ENCODE data around the gene AIMP2.
A peak's percentile ranks its signal among the peaks of the same experiment; 100 is the strongest.

AIMP2 gene

DNA sequence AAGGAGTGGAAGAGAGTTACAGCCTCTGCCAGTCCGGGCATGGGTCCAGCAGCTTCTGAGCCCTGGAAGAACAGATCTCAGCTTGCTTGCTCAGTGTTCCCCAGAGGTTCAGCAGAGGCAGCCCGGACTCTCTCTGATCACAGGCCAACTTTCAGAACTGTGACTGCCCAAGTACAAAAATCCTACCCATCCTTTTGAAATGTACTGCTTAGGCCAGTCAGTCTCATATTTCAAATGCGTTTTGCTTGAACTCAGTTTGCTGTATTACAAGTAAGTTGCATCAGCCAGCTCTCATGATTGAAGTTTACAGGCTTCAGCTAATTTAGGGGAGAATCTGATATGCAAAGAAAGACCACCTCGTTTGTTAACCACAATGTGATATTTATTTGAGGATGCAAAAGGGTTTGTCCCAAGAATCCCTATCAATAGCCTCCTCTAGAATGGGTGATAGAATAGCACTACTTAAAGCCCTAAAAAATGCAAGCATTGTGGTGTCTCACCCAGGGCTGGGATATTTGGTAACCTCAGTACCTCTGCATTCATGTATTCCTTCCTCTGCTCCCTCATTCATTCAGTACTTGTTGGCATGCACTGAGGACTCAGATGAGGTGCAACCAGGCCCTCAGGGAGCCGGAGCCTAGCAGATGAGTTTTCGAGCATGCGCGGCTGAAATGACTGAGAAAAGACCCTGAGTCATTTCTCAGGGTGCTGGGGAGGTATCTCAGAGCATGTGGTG is 7.0 kb downstream of the AIMP2 start:
- intact Hi-C loops (cut with micrococcal nuclease), result no loop called here
- H3K27me3 Mint-ChIP-seq, result no peaks in the 10 kb centered on the region
- peaks cover 96% of the 10 kb centered on the region for H3K36me3 Mint-ChIP-seq (ENCODE audit: low read depth)
- no peaks in the 10 kb centered on the region for H3K9me3 Mint-ChIP-seq
- H3K27ac Mint-ChIP-seq, result no peak overlapping the region
- no peak overlapping the region for H3K4me3 Mint-ChIP-seq
- H3K4me1 Mint-ChIP-seq (ENCODE audit: low read depth), result peaks cover 17% of the 10 kb centered on the region

DNA sequence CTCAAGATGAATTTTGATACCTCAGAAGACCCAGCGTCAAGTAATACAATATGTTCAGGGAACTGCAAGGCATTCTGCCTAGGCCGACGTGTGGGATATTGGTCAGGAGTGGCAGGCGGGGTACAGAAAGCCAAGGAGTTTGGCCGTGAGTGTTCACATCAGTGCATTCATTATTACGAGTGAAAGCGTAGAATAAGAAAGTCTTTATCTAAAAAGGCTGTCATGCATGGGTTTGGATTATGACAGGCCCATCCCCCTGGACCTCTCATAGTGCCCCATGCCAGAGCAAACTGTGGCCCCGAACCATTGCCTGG is 7.5 kb downstream of the AIMP2 start:
- Mint-ChIP-seq H3K36me3 (ENCODE audit: low read depth) (peaks cover 96% of the 10 kb centered on the region), H3K9me3 (no peaks in the 10 kb centered on the region), H3K4me3 (no peak overlapping the region), H3K4me1 (ENCODE audit: low read depth) (peaks cover 17% of the 10 kb centered on the region), H3K27ac (no peak overlapping the region), H3K27me3 (no peaks in the 10 kb centered on the region)
- intact Hi-C loops (cut with micrococcal nuclease), result no loop called here

DNA sequence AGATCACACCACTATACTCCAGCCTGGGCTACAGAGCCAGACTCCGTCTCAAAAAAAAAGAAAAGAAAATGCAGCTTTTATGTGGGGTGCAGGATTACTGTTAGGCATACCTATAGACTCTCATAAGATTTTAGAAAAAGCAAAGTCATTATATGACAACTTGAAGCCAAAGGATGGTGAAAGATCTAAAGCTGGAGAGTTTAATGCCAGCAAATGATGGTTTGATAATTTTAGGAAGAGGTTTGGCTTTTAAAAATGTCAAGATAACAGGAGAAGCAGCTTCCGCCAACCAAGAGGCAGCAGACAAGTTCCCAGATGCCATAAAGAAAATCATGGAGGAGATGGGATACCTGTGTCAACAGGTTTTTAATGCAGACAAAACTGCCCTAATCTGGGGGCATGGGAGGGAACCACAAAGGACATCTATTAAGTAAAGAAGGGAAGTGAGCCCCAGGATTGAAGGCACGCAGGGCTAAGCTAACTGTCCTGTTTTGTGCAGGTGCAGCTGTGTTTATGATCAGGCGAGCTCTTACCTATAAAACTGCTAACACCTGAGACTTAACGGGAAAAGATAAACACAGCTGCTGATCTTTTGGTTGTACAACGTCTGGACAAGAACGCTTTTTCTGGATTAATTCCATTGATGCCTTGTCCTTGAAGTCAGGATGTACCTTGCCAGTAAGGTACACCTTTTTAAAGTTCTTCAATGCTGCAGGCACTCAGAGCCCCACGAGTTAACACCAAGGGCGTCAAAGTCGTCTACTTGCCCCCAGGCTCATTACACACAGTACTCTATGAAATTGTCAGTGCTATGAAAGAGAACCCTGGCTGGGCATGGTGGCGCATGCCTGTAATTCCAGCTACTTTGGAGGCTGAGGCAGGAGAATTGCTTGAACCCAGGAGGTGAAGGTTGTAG is 11.6 kb downstream of the AIMP2 start:
- Mint-ChIP-seq H3K36me3 (ENCODE audit: low read depth) (peaks cover 96% of the 10 kb centered on the region), H3K4me3 (no peak overlapping the region), H3K9me3 (no peaks in the 10 kb centered on the region), H3K4me1 (ENCODE audit: low read depth) (peaks cover 33% of the 10 kb centered on the region), H3K27ac (peak overlapping the region; percentile 61), H3K27me3 (no peaks in the 10 kb centered on the region)
- intact Hi-C loops (cut with micrococcal nuclease), result no loop called here

DNA sequence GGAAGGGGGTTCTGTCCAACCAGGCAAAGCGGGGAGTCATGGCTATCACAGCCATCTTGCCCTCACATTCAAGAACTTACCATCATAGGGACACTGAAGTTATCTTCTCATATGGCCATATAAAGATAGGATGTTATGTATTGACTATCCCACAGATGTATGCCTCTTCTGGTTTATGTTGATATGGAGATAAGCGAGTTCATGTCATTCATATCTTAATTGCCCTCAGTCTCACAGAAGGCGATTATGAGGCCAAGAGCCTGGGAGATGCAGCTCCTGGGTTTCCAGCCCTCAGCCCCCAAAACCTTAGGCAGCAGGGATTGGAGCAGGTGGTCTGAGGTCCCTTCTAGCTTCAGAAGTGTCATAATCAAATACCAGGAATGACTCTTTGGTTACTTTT is 13.6 kb downstream of the AIMP2 start:
- intact Hi-C loops (cut with micrococcal nuclease), result no loop called here
- H3K36me3 Mint-ChIP-seq (ENCODE audit: low read depth), result peaks cover 94% of the 10 kb centered on the region
- H3K4me1 Mint-ChIP-seq (ENCODE audit: low read depth), result peaks cover 54% of the 10 kb centered on the region
- no peak overlapping the region for H3K4me3 Mint-ChIP-seq
- H3K27me3 Mint-ChIP-seq, result no peaks in the 10 kb centered on the region
- H3K9me3 Mint-ChIP-seq, result no peaks in the 10 kb centered on the region
- H3K27ac Mint-ChIP-seq, result no peak overlapping the region

DNA sequence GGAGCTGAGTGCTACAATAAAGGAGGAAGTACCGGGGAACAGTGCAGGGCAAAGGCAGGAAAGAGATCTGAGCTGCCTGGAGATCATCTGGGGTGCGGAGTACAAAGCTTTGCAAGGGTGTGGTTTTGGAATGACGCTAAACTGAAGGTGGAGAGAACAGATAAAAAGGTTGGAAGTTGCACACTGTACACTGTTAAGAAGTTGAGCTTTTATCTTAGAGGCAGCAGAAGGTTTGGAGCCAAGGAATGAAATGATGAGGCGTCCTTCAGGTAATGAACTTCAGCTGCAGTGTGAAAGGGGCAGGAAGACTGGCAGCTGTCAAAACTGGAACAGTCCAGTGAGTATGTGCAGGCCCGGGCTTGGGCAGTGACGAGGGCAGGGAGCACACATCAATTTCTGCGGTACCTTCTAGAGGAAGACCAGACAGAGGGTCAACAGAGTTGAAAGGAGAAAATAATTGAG is 14.9 kb downstream of the AIMP2 start:
- H3K4me3 Mint-ChIP-seq, result peak overlapping the region; percentile 57
- H3K4me1 Mint-ChIP-seq (ENCODE audit: low read depth), result peaks cover 65% of the 10 kb centered on the region
- no peaks in the 10 kb centered on the region for H3K27me3 Mint-ChIP-seq
- peaks cover 94% of the 10 kb centered on the region for H3K36me3 Mint-ChIP-seq (ENCODE audit: low read depth)
- intact Hi-C loops (cut with micrococcal nuclease), result no loop called here
- H3K27ac Mint-ChIP-seq, result peak overlapping the region; percentile 98
- no peaks in the 10 kb centered on the region for H3K9me3 Mint-ChIP-seq

DNA sequence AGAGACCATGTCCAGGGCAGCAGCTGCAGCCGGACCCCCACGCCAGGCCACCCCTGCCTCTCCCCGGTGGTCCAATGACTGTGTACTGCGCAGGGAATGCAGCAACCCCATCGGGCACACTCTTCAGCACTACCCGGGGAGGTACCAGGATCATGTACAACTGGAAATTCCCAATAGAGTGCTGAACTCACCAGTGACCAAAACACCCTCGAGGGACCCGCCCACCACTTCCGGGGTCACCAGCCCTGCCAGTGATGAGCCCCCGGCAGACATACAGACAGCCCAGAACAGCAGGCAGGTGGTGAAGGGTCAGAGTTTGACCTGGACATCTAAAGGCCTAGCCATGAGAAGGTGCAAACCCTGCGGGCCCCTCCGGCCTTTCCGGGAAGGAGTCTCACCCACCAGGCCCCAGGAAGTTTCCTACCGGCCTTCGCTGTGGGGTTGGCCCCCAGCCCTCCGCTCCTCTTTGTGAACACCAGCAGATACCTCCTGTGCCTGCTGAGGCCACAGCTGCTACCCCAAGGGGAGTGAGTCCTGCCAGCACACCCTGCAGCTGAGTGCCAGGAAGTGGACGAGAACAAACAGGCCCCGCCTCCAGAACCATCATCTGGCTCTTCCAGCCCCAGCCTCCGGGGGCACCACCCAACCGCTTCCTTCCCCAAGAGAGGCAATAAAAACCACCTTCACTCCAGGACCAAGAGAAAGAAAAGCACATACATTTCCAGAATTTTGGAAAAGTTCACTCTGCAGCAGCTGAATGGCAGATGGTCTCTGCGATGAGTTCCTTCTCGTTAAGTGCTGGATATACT is 17.1 kb downstream of the AIMP2 start:
- Mint-ChIP-seq H3K4me1 (ENCODE audit: low read depth) (peaks cover 82% of the 10 kb centered on the region), H3K36me3 (ENCODE audit: low read depth) (peaks cover 93% of the 10 kb centered on the region), H3K27ac (peak overlapping the region; percentile 98), H3K4me3 (peak overlapping the region; percentile 77), H3K9me3 (no peaks in the 10 kb centered on the region), H3K27me3 (no peaks in the 10 kb centered on the region)
- intact Hi-C loops (cut with micrococcal nuclease), result loop anchor here (1.0 kb wide), 1 partner anchor 17 kb away; the partner anchor contains the start of genes AIMP2 and PMS2

DNA sequence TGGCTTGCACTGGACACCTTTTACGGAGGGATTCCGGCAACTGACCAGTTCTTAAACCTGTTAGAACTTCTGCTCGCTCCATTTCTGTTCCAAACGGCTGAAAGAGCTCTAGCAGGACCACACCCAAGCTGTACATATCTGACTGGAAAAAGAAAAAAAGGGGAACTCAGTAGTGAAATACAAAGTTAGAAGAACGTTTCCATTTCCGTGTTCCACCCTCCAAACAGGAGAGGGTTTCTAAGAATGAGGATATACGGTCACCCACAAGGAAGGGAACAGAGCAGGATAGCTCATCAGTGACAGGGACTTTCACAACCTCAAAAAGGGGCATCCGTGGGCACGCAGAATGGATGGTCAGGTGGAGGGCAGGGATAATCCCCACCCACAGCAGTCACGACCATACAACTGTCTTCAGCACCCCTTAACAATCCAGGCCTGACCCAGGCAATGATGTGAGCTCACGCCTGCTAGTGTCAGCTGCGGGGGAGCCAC is 17.8 kb downstream of the AIMP2 start:
- peaks cover 82% of the 10 kb centered on the region for H3K4me1 Mint-ChIP-seq (ENCODE audit: low read depth)
- H3K27ac Mint-ChIP-seq, result peak overlapping the region; percentile 98
- H3K4me3 Mint-ChIP-seq, result peak overlapping the region; percentile 77
- intact Hi-C loops (cut with micrococcal nuclease), result loop anchor here (1.0 kb wide), 1 partner anchor 18 kb away; the partner anchor contains the start of genes AIMP2 and PMS2
- no peaks in the 10 kb centered on the region for H3K27me3 Mint-ChIP-seq
- no peaks in the 10 kb centered on the region for H3K9me3 Mint-ChIP-seq
- H3K36me3 Mint-ChIP-seq (ENCODE audit: low read depth), result peaks cover 93% of the 10 kb centered on the region

DNA sequence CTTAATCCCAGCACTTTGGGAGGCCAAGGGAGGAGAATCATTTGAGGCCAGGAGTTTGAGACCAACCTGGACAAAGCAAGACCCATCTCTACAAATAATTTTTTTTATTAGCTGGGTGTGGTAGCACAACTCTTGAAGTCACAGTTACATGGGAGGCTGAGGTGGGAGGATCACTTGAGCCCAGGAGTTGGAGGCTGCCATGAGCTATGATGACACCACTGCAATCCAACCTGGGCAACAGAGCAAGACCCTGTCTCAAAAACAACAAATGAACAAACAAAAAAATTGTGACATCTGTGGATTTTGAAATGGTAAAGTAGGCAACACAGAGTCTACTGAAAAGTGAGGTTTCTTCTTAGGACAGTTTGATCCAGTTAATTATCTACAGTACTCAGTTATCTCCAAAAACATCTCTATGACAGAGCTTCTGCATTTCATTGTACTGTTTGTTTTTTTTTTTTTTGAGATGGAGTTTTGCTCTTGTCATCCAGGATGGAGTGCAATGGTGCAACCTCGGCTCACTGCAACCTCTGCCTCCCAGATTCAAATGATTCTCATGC is 18.8 kb downstream of the AIMP2 start:
- peak overlapping the region; percentile 98 for H3K27ac Mint-ChIP-seq

DNA sequence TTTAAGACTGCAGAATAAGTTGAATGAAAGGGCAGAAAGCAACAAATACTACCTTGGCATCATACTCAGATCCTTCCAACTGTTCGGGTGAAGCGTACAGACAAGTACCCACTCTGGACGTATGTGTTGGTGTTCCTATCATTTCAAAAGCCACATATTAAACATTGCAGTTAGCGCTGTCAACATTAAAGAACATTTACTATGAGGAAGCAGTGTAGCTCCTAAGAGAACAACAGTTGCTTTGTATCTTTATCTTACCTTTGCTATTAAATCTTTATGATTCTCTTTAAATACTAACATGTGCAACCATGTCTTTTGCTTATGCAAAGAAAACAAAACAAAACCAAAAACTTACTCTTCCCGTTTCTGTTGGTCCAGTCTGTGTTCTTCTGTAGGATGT is 19.5 kb downstream of the AIMP2 start:
- Mint-ChIP-seq H3K4me1 (ENCODE audit: low read depth) (peaks cover 66% of the 10 kb centered on the region), H3K36me3 (ENCODE audit: low read depth) (peaks cover 90% of the 10 kb centered on the region), H3K9me3 (no peaks in the 10 kb centered on the region), H3K27me3 (no peaks in the 10 kb centered on the region), H3K27ac (peak overlapping the region; percentile 98), H3K4me3 (no peak overlapping the region)
- intact Hi-C loops (cut with micrococcal nuclease), result no loop called here

More for the DNA sequence above, 18.8 kb downstream of the AIMP2 start:
- no peaks in the 10 kb centered on the region for H3K9me3 Mint-ChIP-seq
- no peaks in the 10 kb centered on the region for H3K27me3 Mint-ChIP-seq
- peaks cover 73% of the 10 kb centered on the region for H3K4me1 Mint-ChIP-seq (ENCODE audit: low read depth)
- intact Hi-C loops (cut with micrococcal nuclease), result no loop called here
- H3K4me3 Mint-ChIP-seq, result no peak overlapping the region
- H3K36me3 Mint-ChIP-seq (ENCODE audit: low read depth), result peaks cover 90% of the 10 kb centered on the region

DNA sequence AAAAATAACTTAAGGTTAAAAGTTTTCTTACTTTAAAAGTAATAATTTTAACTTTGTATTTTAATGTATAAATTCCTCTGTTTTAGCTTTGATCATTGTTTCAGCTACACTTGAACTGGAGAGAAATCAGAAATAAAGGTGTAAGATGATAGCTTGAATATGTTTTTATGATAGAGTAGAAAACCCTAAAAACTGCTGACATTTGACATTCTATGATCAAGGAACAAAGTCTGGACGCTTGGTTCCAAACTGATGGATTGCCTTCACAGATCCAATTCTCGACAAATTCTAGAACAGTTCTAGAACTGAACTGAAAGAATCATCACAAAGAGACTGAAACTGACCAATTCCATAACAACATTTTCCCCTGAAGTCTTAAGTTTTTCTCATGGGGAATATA is 21.9 kb downstream of the AIMP2 start, which contains the start of gene ANKRD61:
ANKRD61 (plus strand) TSS at position 389 of the 400 bp plus-strand sequence; CDS start at position 389, 0 bp downstream.
- intact Hi-C loops (cut with micrococcal nuclease), result no loop called here
- Mint-ChIP-seq H3K4me1 (ENCODE audit: low read depth) (peaks cover 52% of the 10 kb centered on the region), H3K27ac (peak within 1 kb of the TSS; percentile 43), H3K9me3 (no peaks in the 10 kb centered on the region), H3K36me3 (ENCODE audit: low read depth) (peaks cover 94% of the 10 kb centered on the region), H3K4me3 (no peak within 1 kb of the TSS), H3K27me3 (no peaks in the 10 kb centered on the region)

DNA sequence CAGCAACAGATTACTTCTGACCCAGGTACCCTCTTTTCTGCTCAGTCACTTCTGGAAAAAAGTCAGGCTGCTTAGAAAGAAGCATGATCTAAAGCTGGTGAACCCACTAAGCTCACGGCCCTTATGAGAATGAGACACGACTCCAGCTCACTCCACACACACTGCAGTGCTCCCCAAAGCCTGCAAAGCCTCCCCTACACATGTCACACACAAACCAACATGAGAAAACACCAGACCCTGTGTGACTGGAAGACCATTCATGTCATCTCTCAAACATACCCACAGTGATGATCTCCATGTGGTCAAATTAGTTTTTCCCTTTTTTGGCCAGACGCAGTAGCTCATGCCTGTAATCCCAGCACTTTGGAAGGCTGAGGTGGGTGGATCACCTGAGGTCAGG is 22.5 kb downstream of the AIMP2 start:
- H3K4me1 Mint-ChIP-seq (ENCODE audit: low read depth), result peaks cover 46% of the 10 kb centered on the region
- no peak overlapping the region for H3K4me3 Mint-ChIP-seq
- H3K27ac Mint-ChIP-seq, result peak overlapping the region; percentile 5
- intact Hi-C loops (cut with micrococcal nuclease), result no loop called here
- H3K27me3 Mint-ChIP-seq, result no peaks in the 10 kb centered on the region
- no peaks in the 10 kb centered on the region for H3K9me3 Mint-ChIP-seq
- H3K36me3 Mint-ChIP-seq (ENCODE audit: low read depth), result peaks cover 94% of the 10 kb centered on the region

DNA sequence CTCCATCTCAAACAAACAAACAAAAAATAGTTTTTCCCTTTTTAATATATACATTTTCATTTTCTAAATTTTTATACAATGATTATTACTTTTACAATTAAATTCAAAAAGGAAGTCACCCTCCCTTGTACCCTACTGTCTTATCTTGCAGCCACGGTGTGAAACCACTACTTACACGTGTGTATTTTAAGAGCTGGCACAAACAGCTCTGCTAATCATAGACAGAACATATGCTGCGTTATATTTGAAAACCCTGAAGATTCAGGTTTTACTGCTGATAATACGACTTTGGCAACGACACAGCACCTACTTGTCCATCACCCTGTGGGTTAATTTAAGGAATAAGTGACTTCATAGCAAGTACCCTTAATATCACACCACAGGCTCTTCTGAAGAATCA is 23.1 kb downstream of the AIMP2 start:
- Mint-ChIP-seq H3K27ac (no peak overlapping the region), H3K36me3 (ENCODE audit: low read depth) (peaks cover 96% of the 10 kb centered on the region), H3K27me3 (no peaks in the 10 kb centered on the region), H3K9me3 (no peaks in the 10 kb centered on the region), H3K4me1 (ENCODE audit: low read depth) (peaks cover 40% of the 10 kb centered on the region), H3K4me3 (no peak overlapping the region)
- intact Hi-C loops (cut with micrococcal nuclease), result no loop called here

DNA sequence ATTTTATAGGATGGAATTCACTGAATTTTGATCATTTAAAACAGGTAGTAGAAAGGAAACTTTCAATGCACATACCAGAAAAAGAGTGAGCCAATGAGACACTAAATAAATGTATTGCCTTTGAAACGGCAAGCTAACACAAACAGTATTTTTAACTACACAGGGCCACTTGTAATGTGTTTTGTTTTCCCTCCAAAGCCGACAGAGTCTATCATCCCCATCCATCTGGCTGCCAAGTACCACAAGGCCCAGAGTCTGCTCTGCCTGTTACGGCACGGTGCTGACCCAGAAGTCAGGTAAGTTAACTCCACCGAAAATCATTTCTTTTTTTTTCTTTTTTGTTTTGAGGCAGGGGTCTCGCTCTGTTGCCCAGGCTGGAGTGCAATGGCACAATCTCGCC is 23.6 kb downstream of the AIMP2 start:
- Mint-ChIP-seq H3K4me1 (ENCODE audit: low read depth) (peaks cover 36% of the 10 kb centered on the region), H3K36me3 (ENCODE audit: low read depth) (peaks cover 96% of the 10 kb centered on the region), H3K9me3 (no peaks in the 10 kb centered on the region), H3K27me3 (no peaks in the 10 kb centered on the region), H3K4me3 (no peak overlapping the region), H3K27ac (no peak overlapping the region)
- intact Hi-C loops (cut with micrococcal nuclease), result no loop called here
